ENCODE measurements around the gene TRIM44. TPM values are rescaled to one million over a fixed set of nuclear protein-coding genes. Genes with fewer than 3 reads are reported as not detected.
"Not testable (repeated sequence)": the region's sequence is repeated elsewhere in the genome, so short reads cannot be mapped to it uniquely, and the experiment has no call there.

Gene TRIM44
- total RNA-seq, 4 donors from 2014 or later: 27.3 to 83.4 (median 61.4) TPM

GRCh38 chr11:35855671-35856070 lies 193.1 kb downstream of the TRIM44 start:
- H3K9me3 ChIP-seq: no peaks in the 10 kb centered on the region
- no peaks in the 10 kb centered on the region for H3K4me1 ChIP-seq
- no peaks in the 10 kb centered on the region for H3K36me3 ChIP-seq
- no peaks in the 10 kb centered on the region for H3K27me3 ChIP-seq
- H3K4me3 ChIP-seq: no peak overlapping the region
- DNase-seq: no peak
- TF ChIP-seq POLR2A (IDR thresholded peaks at IDR 0.05): no peak
- TF ChIP-seq CTCF (IDR thresholded peaks at IDR 0.05): no peak
- no peak overlapping the region for H3K27ac ChIP-seq

GRCh38 chr11:35856259-35856658 lies 193.7 kb downstream of the TRIM44 start:
- no peak overlapping the region for H3K4me3 ChIP-seq
- H3K9me3 ChIP-seq: no peaks in the 10 kb centered on the region
- H3K36me3 ChIP-seq: no peaks in the 10 kb centered on the region
- no peak overlapping the region for H3K27ac ChIP-seq
- TF ChIP-seq CTCF (IDR thresholded peaks at IDR 0.05) (no peak), POLR2A (IDR thresholded peaks at IDR 0.05) (no peak)
- H3K4me1 ChIP-seq: no peaks in the 10 kb centered on the region
- DNase-seq: no peak
- H3K27me3 ChIP-seq: no peaks in the 10 kb centered on the region

- TF ChIP-seq CTCF (IDR thresholded peaks at IDR 0.05): no peak
- no peak for TF ChIP-seq POLR2A (IDR thresholded peaks at IDR 0.05)
- no peaks in the 10 kb centered on the region for H3K9me3 ChIP-seq
- H3K27me3 ChIP-seq: no peaks in the 10 kb centered on the region
- DNase-seq: no peak
- no peak overlapping the region for H3K4me3 ChIP-seq
- no peaks in the 10 kb centered on the region for H3K4me1 ChIP-seq
- H3K36me3 ChIP-seq: no peaks in the 10 kb centered on the region
- H3K27ac ChIP-seq: no peak overlapping the region
Observed at GRCh38 chr11:35856756-35857155, 194.2 kb downstream of the TRIM44 start.

GRCh38 chr11:35857922-35858321 lies 195.3 kb downstream of the TRIM44 start:
- Histone ChIP-seq H3K9me3 (no peaks in the 10 kb centered on the region), H3K27me3 (no peaks in the 10 kb centered on the region), H3K4me3 (no peak overlapping the region), H3K4me1 (no peaks in the 10 kb centered on the region), H3K36me3 (no peaks in the 10 kb centered on the region), H3K27ac (no peak overlapping the region)
- no peak for DNase-seq
- TF ChIP-seq POLR2A (IDR thresholded peaks at IDR 0.05) (no peak), CTCF (IDR thresholded peaks at IDR 0.05) (no peak)

GRCh38 chr11:35859301-35859700 lies 196.7 kb downstream of the TRIM44 start:
- no peaks in the 10 kb centered on the region for H3K4me1 ChIP-seq
- H3K4me3 ChIP-seq: no peak overlapping the region
- H3K9me3 ChIP-seq: no peaks in the 10 kb centered on the region
- H3K36me3 ChIP-seq: no peaks in the 10 kb centered on the region
- no peak overlapping the region for H3K27ac ChIP-seq
- TF ChIP-seq POLR2A (IDR thresholded peaks at IDR 0.05) (no peak), CTCF (IDR thresholded peaks at IDR 0.05) (no peak)
- no peak for DNase-seq
- no peaks in the 10 kb centered on the region for H3K27me3 ChIP-seq

- H3K4me3 ChIP-seq, DNase-seq, H3K27ac ChIP-seq: not testable (repeated sequence)
Observed at GRCh38 chr11:35860194-35860593, 197.6 kb downstream of the TRIM44 start.

More at GRCh38 chr11:35860194-35860593, 197.6 kb downstream of the TRIM44 start:
- H3K36me3 ChIP-seq, H3K4me1 ChIP-seq, H3K27me3 ChIP-seq, H3K9me3 ChIP-seq: not testable (repeated sequence)
